T-helper 9 cell (primary cell): ENCODE results near the gene GOT1.

ENCODE experiments used
- DNase-seq: peaks from one replicate; pipeline ENCODE4 v3.0.0-alpha.2; 2020
- total RNA-seq, 2 donors: gene quantifications; one replicate each; lab custom pipeline; 2026; lab: John Stamatoyannopoulos, UW

GOT1 gene
- 7.7 to 26.7 reads per million in 2 donors for total RNA-seq

DNA sequence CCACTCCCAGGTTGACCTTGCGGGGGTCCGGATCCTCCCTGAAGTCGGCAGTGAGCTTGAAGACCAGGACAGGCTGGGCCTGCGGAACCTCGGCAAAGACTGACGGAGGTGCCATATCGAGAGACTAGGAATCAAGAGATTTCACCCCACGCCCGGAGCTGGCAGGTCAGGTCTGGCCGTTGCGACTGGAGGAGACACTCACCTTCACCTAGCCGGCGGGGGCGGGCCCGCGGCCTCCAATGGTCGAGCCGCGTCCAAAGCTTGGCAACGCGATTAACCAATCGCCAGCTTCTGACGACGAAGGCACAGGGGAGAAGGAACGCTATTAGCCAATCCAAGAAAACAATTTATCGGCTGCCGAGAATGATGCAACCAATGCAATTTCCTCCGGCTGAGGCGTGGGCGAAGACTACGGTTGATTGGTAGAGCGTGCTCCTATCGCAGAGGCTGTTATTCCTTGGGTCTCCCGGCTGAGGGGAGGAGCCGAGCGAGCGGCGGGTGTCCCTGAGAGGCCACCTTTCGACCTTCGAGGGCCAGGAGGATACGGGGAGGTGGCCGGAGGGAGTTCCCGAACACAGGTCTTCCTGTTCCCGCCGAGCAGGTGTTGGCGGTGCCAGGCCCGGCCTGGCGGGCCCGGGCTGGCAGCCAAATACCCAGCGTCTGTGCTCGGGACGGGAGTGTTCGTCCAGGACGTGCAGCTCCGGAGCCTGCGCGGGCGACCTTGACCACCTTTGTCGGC is at the start of gene GOT1:
GOT1 (minus strand) TSS at position 174 of the 739 bp plus-strand sequence; CDS start at position 115, 59 bp downstream.
- DNase-seq: peak; percentile 83

DNA sequence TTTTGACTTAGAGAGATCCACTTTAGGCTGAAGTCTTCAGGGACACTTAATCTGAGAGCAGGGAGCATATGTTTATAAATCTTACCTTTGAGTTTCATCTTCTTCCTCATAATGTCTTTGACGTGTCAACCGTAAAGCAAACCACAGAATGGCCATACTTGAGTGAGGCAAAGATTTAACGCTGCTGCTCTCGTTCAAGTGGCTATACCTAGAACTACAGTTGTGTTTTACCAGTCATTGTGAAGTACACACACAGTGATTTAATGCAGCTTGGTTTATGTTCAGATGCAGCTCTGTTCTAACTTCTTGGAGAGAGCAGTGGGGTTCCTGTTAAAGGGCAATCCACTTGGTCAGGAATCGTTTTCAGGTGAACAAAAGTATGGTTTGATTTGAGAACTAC is 39.9 kb upstream of the GOT1 start:
- no peak for DNase-seq

DNA sequence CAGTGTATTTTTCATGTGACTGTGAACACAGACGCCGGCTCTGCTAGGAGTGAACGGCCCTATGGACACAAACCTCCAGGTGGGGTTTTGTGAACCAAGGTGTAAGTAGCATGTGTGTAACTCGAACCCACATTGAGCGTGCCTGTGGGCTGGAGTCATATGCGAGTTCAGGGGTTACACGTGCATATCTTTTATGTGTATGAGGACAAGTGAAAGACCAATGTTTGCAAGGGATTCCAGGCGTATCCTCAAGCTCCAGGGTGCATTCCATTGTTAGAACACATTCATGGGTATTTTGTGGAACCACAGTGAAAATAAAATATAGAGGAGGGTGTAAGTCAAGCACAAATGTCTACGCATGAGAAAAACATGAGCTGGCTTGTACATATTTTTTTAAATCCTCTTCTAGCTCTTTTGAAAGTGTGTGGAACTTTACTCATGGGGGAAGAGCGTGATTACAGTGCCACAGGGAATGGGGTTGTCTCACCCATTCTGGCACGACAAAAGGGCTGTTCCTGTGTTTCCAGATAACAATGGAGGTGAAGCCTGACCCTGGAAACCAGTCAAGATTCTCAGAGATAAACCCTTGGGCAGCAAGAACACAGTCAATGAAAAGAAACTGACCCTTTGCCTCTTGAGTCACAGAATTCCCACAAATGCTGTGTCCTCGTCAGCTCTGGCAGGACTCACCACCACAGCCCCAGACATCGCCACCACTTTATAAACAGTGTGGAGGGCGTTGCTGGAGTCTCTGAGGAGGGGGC is 37.0 kb upstream of the GOT1 start:
- no peak for DNase-seq

DNA sequence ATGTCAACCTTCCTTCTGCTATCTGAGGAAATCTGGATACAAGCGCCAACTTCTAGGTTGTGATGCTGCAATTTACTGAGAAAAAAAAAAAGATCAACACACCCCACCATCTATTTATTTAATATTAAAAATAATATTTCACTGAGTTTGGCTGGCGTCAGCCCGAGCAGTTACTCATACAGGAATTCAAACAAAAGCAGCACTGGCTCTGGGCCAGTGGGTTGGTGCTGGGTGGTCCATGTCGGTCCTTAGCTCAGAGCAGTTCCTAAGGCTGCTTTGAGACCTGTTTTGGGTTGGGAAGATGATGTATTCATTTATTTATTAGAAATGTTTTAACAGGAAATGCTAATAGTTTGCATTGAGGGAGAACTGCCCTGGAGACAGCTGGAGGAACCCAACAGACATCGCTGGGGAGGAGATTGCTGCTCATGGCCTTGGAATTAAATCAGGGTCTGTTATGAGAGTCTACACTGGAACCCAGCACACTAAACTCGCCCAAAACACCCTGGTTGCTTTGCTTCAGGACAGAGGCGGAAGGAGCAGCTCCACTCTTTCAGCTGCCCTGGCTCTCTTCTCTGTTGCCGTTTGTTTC is 36.3 kb upstream of the GOT1 start:
- DNase-seq: no peak

DNA sequence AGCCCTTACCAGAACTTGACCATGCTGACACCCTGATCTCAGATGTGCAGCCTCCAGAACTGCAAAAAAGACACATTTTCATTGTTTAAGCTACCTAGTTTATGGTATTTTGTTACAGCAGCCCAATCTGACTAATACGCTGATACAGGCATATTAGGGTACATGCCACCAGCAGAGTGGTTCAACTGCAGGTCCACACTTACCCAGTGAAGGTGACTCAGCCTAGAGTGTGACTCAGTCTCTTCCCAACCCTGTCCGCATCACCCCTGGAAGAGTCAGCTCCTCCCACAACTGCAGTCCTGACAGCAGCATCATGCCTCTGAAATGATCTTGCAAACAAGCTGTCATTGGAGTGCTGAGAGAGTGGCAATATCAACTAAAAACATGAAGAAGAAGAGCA is 30.8 kb upstream of the GOT1 start:
- DNase-seq: no peak

DNA sequence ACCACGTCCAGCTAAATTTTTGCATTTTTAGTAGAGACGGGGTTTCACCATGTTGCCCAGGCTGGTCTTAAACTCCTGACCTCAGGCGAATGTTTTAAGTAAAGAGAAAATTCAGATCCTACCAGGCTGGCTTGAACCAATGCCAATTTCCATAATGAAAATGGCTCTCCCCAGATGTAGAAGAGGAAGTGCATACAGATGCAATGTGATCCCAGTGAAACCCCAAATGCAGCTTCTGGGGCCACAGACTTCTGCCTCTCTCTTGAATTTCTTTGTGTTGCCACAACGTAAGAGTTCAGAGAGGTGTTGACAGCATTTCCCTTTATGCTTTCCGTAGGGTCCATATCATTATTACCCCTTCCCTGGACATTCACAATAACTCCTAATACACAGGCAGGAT is 29.6 kb upstream of the GOT1 start:
- DNase-seq: no peak

DNA sequence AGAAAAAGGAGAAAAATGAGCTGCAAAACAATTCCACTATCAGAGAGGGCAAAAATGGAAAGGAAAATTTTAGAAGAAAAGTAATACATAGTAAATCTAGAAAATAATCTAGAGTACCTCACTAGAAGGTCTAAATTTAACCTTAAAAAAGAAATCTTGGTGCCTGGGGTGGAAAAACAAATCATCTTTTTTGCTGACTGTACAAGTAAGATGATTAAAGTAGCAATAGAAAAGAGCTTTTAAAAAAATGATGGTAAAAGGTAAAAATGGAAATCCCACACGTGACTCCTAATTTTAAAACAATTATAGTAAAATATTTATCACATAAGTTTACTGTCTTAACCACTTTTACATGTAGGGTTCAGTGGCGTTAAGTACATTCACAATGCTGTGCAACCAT is 28.8 kb upstream of the GOT1 start:
- no peak for DNase-seq

DNA sequence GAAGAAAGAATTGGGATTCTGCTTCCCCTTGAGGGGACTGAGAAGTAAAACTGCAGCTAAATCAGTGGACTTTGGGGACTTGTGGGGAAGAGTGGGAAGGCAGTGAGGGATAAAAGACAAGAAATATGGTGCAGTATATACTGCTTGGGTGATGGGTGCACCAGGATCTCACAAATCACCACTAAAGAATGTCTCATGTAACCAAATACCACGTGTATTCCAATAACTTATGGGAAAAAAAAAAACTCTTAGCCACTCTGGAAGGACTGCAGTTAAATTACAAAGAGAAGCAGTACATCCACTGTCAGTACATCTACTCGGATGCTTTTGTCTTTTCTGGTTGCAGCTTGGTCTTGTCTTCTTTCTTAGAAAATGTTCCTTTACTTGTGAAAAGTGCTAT is 27.4 kb upstream of the GOT1 start:
- DNase-seq: no peak

DNA sequence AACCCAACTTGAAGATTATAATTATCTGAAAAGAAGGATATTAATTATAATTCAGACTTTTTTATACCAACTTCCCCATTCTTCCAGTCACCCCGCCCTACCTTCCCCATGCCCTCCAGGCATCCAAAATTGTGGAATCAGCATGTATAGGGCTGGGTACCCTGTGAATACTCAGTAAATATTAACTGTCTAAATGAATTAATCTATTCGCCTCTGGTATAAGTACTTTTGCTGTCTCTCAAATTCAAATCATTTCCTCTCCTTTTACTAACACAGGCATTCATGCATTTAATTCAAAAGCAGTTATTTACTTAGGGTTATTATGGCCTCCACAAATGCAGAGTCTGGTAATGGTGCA is 26.5 kb upstream of the GOT1 start:
- no peak for DNase-seq

DNA sequence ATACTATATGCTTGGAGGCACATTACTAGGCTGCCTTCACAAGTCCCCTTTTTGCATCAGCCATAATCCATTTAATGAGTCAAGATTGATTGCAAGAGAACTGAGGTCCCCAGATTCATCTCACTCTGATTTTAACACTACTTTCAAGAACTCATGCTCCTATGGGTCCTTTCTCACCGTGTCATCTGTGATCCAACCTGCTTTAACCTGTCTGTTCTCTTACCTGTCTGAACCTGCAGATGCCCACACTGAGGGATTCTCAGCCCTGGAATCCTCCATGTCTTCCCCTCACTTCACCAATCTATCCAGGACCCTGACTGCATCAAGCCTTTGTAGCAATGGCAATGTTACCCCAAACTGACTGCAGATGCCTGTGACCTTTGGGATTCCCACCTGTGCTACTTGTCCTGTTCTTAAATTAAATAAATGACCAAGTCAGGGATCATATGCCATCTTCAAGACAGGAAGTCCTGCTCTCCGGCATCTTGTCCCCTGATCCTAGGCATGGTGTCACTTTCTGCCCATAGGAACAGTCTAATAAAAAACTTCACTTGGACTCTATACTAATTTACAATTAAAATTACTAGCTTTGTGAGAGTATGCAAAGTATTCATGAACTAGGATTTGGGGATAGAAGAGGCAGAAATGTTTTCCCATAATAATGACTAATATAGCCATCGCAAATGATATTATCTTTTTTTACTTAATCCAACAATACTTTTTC is 25.9 kb upstream of the GOT1 start:
- DNase-seq: no peak

DNA sequence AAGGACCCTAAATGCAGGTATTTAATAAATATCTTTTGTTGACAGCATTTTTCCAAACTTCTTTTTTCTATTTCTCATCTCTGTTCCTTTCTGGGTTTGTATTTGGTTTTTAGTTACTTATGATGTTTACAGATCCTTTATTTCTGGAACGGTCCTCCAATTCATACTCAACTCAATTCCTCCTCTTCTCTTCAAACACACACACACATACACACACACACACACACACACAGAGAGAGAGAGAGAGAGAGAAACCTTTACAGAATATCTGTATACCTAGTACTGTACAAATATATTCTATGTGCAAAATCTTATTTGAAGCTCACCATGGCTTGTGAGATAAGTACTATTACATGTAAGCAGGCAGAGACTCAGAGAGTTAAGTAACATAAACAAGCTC is 21.6 kb upstream of the GOT1 start:
- DNase-seq: no peak

DNA sequence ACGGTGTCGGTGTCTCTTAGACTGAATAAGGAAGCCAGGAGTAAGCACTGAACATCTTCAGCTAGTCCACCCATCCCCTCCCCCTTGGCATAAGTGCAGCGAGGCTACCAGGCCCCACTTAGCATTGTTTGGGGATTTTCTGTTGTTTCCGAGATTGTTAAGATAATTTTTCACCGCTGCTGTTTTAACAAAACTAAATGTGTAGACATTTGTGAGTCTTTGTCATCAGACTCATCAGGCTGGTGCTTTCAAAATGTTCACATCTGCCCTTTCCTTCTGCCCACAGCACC is 21.0 kb upstream of the GOT1 start:
- no peak for DNase-seq

DNA sequence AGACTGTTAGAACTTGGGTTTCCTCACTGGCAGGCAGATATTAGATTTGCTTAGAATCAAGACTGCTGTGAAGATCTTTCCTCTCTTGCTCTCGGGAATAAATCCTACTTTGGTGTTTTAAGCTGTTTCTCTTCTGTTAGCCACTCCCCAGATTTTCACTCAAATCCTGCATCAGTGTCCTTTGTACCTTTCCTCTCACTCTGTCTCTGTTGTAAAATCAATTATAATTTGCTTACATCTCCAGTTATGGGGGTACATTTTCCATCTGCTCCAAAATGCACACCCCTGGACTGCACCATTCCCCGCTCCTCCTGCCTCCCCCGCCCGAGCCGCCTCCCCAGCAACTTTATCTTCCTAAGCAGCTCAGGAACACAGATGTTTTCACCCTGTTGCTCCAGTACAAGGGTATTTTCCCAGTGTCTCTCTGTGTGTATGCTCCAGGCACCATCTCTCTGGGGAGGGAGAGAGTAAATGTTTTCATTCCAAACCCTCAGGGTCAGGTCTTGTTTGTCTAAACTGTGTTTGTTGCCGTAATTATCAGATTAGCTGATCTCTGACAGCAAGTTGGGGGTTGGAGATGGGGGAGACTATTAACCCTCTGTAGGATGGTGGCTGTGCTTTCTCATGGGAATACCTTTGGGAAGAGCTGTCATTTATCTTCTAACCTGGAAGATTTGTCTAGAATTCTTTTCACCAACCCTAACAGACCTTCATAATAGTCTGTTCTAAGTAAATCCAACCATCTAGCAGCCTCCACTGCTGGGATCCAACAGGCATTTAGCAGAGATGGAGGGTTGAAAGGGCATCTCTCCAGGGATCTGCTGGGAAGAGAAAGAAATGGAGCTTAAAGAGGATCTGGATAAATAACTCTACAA is 20.4 kb upstream of the GOT1 start:
- no peak for DNase-seq

DNA sequence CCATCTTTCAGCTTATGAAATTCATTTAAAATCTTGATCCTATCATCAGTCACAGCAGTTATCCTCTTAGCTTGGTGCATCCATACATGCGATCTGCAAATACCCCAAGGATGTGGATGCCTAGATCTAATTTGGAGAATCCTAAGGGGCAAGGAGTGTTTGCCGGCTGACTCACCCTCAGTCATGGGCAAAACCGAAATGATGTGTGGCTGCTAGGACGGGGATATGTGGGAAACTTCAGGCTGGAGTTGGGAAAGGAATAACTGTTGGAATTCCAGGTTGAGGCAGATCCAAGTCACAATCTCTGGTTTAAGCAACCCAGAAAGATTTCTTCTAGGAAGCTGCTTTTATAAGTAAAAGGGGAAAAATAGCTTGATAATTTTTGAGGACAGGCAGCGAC is 19.7 kb upstream of the GOT1 start:
- no peak for DNase-seq

DNA sequence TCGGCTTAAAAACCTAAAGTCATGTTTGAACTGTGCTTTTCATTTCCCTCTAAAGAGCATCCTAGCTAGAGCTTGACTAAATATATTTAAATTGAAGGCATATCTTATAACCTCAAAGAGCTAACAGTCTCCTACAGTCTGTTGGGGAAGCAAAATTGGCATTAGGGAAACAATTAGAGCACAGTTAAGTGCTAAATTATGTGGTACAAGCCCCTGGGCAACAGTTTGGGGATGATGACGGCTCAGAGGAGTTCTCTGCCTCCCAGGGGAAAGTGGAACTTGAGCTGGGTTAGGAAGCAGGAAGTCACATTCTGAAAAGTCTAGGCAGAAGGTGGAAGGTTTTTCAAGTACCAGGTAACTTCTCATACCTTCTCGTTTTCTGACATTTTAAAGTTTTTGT is 18.6 kb upstream of the GOT1 start:
- DNase-seq: no peak

DNA sequence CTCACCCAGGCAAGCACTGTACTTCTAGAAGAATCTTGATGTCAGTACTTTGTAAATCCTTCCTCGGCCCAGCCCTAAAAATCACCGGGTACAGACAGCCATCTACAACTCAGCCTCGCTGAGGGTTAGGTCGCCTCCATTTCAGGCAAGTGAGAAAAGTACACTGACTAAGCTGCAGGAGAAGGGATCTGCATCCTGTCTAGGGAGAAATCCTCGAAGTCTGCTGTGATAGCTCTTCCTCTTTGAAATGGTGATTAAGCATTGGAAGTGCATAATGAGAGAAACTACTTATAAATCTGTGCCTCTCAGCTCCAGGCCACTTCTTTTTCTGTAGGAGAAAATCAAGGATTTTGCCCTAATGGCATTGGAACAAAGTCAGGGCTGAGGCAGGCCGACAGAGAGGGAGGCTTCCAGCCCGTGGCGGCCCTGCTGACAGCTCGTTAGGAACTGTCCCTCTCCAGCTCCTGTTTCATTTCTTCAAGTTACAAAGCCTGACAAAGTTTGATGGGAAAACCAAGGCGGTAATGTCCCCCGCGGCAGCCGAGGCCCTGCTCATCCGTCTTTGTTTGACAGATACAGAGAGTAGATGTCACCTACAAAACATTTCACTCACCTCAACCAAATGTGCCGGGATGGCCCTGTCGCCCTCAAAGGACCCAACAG is 14.1 kb upstream of the GOT1 start:
- DNase-seq: no peak

DNA sequence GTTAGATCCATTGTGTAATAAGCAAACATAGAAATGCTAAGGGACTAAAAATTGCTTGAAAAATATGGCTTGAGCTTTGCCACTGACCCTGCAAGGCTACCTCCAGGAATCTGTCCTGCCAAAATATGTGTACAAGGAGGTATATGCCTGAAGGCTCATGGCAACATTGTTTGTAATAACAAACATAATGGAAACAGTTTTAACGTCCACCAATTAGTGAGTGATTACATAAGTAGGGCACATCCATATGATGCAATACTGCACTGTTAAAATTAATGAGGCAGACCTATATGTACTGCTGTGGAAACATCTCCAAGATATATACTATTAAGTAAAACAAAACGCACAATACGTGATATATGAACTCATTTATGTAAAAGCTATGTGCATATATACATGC is 13.1 kb upstream of the GOT1 start:
- DNase-seq: no peak

DNA sequence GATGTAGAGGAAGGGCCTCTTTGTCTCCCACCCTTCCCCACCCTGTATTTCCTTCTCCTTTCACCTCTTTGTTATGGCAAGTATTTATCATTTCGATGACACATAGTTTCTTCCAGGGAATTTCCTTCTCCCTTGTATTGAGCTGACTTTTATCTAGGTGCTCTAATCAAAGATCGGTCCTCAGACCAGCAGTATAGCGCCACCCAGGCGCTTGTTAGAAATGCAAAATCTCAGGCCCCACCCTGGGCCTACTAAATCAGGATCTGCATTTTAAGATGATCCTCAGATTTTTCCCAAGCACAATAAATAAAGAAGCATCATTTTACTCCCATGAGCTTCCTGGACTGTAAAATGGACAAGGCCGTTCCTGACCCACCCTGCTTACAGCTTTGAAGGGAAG is 12.0 kb upstream of the GOT1 start:
- DNase-seq: no peak

DNA sequence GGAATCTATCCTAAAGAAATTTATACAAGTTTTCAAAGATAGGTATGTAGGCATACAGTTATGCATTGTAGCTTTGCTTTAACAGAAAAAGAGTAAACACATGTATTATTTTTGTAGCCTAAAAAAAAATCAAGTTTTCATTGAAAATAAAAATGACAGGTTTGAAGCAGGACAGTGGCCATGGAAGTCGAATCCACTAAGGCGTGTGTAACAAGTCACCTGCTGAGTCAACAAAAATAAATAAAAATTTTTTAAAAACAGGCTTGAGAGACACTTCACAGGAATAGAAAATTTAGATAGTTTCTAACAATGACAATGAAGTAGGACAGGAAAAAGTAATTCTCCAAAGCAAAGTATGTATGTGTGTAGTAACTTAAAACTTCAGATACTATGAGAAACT is 8.5 kb upstream of the GOT1 start:
- no peak for DNase-seq

DNA sequence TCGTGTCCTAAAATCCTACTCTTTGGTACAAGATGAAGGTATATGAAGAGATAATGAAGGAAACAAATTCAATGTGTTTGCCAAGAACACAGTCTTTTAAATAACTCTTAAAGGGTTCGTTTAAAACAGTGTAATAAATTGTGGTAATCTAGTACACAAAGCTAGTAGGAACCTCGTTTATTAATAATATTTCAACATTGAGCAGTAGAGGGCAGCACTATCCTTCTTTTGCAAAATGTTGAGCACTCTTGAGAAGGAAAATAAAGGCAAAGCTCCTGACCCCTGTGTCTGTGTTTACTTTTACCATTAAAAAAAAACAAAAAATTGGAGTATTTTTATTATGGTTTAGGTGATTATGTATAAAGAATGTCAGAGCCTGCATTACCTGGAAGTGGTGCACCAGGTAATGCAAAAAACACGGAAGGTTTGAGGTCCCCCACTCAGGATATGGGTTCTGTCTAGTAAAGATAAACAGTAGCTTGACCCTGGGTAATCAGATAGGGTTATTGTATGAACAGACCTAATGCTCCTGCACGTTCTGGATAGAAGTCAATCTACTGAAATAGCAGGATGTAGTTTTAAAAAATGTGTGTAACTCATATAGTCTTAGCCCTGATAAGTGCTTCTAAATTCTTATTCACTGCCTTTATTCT is 5.7 kb upstream of the GOT1 start:
- DNase-seq: no peak

DNA sequence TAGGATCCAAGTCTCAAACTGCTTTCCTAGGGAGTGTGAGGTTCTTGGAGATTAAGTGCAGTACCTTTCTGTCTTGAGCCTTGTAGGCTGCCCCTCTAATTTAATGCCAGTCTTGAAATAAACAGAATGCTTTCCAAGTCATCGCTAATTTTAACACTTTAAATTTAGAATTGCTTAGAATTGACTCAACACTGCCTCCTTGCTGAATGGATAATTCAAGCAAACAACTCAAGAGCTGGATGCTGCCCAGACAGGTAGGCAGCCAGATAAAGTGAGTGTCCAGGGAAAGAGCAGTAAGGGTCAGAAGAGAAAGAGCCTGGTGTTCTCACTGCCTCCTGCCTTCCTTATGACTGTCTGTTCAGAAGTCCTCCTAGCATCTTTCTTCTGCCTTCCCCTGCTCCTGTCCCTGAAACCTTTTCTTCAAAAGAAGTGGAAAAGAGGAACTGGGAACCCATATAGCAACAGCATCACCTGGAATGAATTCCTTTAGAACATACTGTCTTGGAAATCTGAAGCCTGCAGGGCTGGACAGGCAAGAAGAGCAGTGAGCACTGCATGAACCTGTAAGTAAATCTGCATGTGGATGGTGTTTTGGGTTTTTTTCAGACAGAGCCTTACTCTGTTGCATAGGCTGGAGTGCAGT is 3.1 kb upstream of the GOT1 start:
- DNase-seq: no peak
